ENCODE measurements around the gene MAP2K3.

The MAP2K3 gene

GRCh38 chr17:21250854-21251253, 33.7 kb upstream of the MAP2K3 start:
- intact Hi-C loops (cut with DNase I): loop anchor here (5.0 kb wide), 1 partner anchor 39 kb away; the partner anchor contains the start of gene TMEM11

GRCh38 chr17:21251337-21252010, 33.0 kb upstream of the MAP2K3 start:
- intact Hi-C loops (cut with DNase I): loop anchor here (5.0 kb wide), 1 partner anchor 39 kb away; the partner anchor contains the start of gene TMEM11
- no peak for DNase-seq

More at GRCh38 chr17:21250854-21251253, 33.7 kb upstream of the MAP2K3 start:
- DNase-seq: no peak

GRCh38 chr17:21252289-21252795, 32.2 kb upstream of the MAP2K3 start:
- no peak for DNase-seq
- intact Hi-C loops (cut with DNase I): loop anchor here (5.0 kb wide), 1 partner anchor 40 kb away; the partner anchor contains the start of gene TMEM11

GRCh38 chr17:21252796-21253645, 31.5 kb upstream of the MAP2K3 start, which contains the start of gene NATD1:
Gene NATD1 (minus strand): TSS chr17:21253410. CDS start chr17:21253264, 146 bp downstream.
- DNase-seq: peak; percentile 69 to 94 (median 87)
- intact Hi-C loops (cut with DNase I): loop anchor here (5.0 kb wide), 1 partner anchor 41 kb away; the partner anchor contains the start of gene TMEM11

GRCh38 chr17:21253646-21254441, 30.7 kb upstream of the MAP2K3 start:
- intact Hi-C loops (cut with DNase I): loop anchor here (5.0 kb wide), 1 partner anchor 42 kb away; the partner anchor contains the start of gene TMEM11
- no peak for DNase-seq

- intact Hi-C loops (cut with DNase I): no loop called here
- DNase-seq: no peak
These were observed 25.9 kb upstream of the MAP2K3 start for GRCh38 chr17:21258593-21258992.

GRCh38 chr17:21262259-21262993, 22.1 kb upstream of the MAP2K3 start:
- no peak for DNase-seq
- intact Hi-C loops (cut with DNase I): no loop called here

- no peak for DNase-seq
- intact Hi-C loops (cut with DNase I): no loop called here
These were observed 21.1 kb upstream of the MAP2K3 start for GRCh38 chr17:21263376-21263775.

- no peak for DNase-seq
- intact Hi-C loops (cut with DNase I): no loop called here
These were observed 15.8 kb upstream of the MAP2K3 start for GRCh38 chr17:21268596-21269188.

GRCh38 chr17:21269394-21269793, 15.1 kb upstream of the MAP2K3 start:
- intact Hi-C loops (cut with DNase I): no loop called here
- DNase-seq: no peak

- DNase-seq: no peak
- intact Hi-C loops (cut with DNase I): no loop called here
These were observed 12.9 kb upstream of the MAP2K3 start for GRCh38 chr17:21271454-21272183.

GRCh38 chr17:21272250-21272649, 12.3 kb upstream of the MAP2K3 start:
- no peak for DNase-seq
- intact Hi-C loops (cut with DNase I): no loop called here

- intact Hi-C loops (cut with DNase I): no loop called here
- DNase-seq: no peak
These were observed 11.4 kb upstream of the MAP2K3 start for GRCh38 chr17:21272881-21273792.

GRCh38 chr17:21275047-21275578, 9.4 kb upstream of the MAP2K3 start:
- intact Hi-C loops (cut with DNase I): no loop called here
- peak in 8 of 42 donors; percentile 20 to 44 (median 34) for DNase-seq

GRCh38 chr17:21275579-21276263, 8.8 kb upstream of the MAP2K3 start:
- intact Hi-C loops (cut with DNase I): no loop called here
- DNase-seq: peak; percentile 88 to 100 (median 98)
